Measurements from ENCODE around the gene RTL1. TPM values are rescaled to one million over a fixed set of nuclear protein-coding genes. Genes with fewer than 3 reads are reported as not detected.

RTL1 gene
- total RNA-seq, 1 donor from 2014 or later, result 0.15 TPM

- H3K79me2 ChIP-seq (ENCODE audit: low read depth), result no peaks in the 10 kb centered on the region
- TF ChIP-seq CTCF (IDR thresholded peaks at IDR 0.05) (no peak), EZH2 (IDR thresholded peaks at IDR 0.05) (no peak), EZH2phosphoT487 (IDR thresholded peaks at IDR 0.05) (no peak)
- H3K4me1 ChIP-seq, result peaks cover 62% of the 10 kb centered on the region
- H4K20me1 ChIP-seq (ENCODE audit: low read depth), result no peaks in the 10 kb centered on the region
- no peaks in the 10 kb centered on the region for H3K27me3 ChIP-seq
- no peak overlapping the region for H2AFZ ChIP-seq (replicated peaks)
- Mint-ChIP-seq H3K27me3 (ENCODE audit: insufficient read depth, low read depth) (peaks cover 29% of the 10 kb centered on the region), H3K27ac (peak overlapping the region; percentile 57), H3K4me1 (peaks cover 71% of the 10 kb centered on the region), H3K9me3 (peaks cover 5% of the 10 kb centered on the region), H3K36me3 (no peaks in the 10 kb centered on the region), H3K4me3 (no peak overlapping the region)
- H3K9ac ChIP-seq, result no peak overlapping the region
- no peak overlapping the region for H3K4me3 ChIP-seq
- H3K9me3 ChIP-seq (ENCODE audit: low read depth), result no peaks in the 10 kb centered on the region
- H3F3A ChIP-seq (ENCODE audit: low read depth), result peaks cover 64% of the 10 kb centered on the region
- no peak overlapping the region for H3K27ac ChIP-seq
- DNase-seq (ENCODE audit: low spot score), result no peak
- H3K36me3 ChIP-seq, result no peaks in the 10 kb centered on the region
- no peak overlapping the region for H3K4me2 ChIP-seq
Measured at GRCh38 chr14:100834794-100835547, 68.6 kb downstream of the RTL1 start.

- H3K9me3 Mint-ChIP-seq, result peaks cover 5% of the 10 kb centered on the region
- no peak overlapping the region for H3K4me3 Mint-ChIP-seq
- H3K36me3 ChIP-seq, result no peaks in the 10 kb centered on the region
- H3K27ac ChIP-seq, result peak overlapping the region; percentile 98
- no peak overlapping the region for H3K9ac ChIP-seq
- no peak overlapping the region for H2AFZ ChIP-seq (replicated peaks)
- H3K4me3 ChIP-seq, result no peak overlapping the region
- H3K4me1 Mint-ChIP-seq, result peaks cover 71% of the 10 kb centered on the region
- no peaks in the 10 kb centered on the region for H3K79me2 ChIP-seq (ENCODE audit: low read depth)
- no peaks in the 10 kb centered on the region for H3K9me3 ChIP-seq (ENCODE audit: low read depth)
- TF ChIP-seq EZH2phosphoT487 (IDR thresholded peaks at IDR 0.05), result no peak
- no peak for TF ChIP-seq CTCF (IDR thresholded peaks at IDR 0.05)
- TF ChIP-seq EZH2 (IDR thresholded peaks at IDR 0.05), result no peak
- no peaks in the 10 kb centered on the region for H3K27me3 ChIP-seq
- H3K27ac Mint-ChIP-seq, result no peak overlapping the region
- no peaks in the 10 kb centered on the region for H4K20me1 ChIP-seq (ENCODE audit: low read depth)
- H3K27me3 Mint-ChIP-seq (ENCODE audit: insufficient read depth, low read depth), result peaks cover 35% of the 10 kb centered on the region
- peaks cover 64% of the 10 kb centered on the region for H3F3A ChIP-seq (ENCODE audit: low read depth)
- H3K4me1 ChIP-seq, result peaks cover 62% of the 10 kb centered on the region
- H3K4me2 ChIP-seq, result no peak overlapping the region
- DNase-seq (ENCODE audit: low spot score), result no peak
- no peaks in the 10 kb centered on the region for H3K36me3 Mint-ChIP-seq
Measured at GRCh38 chr14:100834082-100834793, 69.3 kb downstream of the RTL1 start.

- peaks cover 52% of the 10 kb centered on the region for H3K4me1 ChIP-seq
- Mint-ChIP-seq H3K4me3 (peak overlapping the region; percentile 77), H3K9me3 (peaks cover 16% of the 10 kb centered on the region), H3K27ac (peak overlapping the region; percentile 96), H3K36me3 (peaks cover 5% of the 10 kb centered on the region), H3K4me1 (peaks cover 61% of the 10 kb centered on the region), H3K27me3 (ENCODE audit: insufficient read depth, low read depth) (peaks cover 41% of the 10 kb centered on the region)
- H3K9me3 ChIP-seq (ENCODE audit: low read depth), result no peaks in the 10 kb centered on the region
- H3K4me2 ChIP-seq, result peak overlapping the region; percentile 67
- peak overlapping the region; percentile 98 for H3K27ac ChIP-seq
- no peaks in the 10 kb centered on the region for H3K27me3 ChIP-seq
- H3F3A ChIP-seq (ENCODE audit: low read depth), result peaks cover 66% of the 10 kb centered on the region
- no peak overlapping the region for H3K9ac ChIP-seq
- no peaks in the 10 kb centered on the region for H3K36me3 ChIP-seq
- H3K79me2 ChIP-seq (ENCODE audit: low read depth), result no peaks in the 10 kb centered on the region
- H4K20me1 ChIP-seq (ENCODE audit: low read depth), result no peaks in the 10 kb centered on the region
- DNase-seq (ENCODE audit: low spot score), result peak; percentile 94
- peak; percentile 24 for TF ChIP-seq EZH2 (IDR thresholded peaks at IDR 0.05)
- peak; percentile 7 for TF ChIP-seq CTCF (IDR thresholded peaks at IDR 0.05)
- TF ChIP-seq EZH2phosphoT487 (IDR thresholded peaks at IDR 0.05), result peak; percentile 72
- H2AFZ ChIP-seq (replicated peaks), result no peak overlapping the region
- H3K4me3 ChIP-seq, result peak overlapping the region; percentile 16
Measured at GRCh38 chr14:100832311-100832960, 71.1 kb downstream of the RTL1 start.
